Neural cell (in vitro differentiated cells): Measurements from ENCODE around the gene TEX35.

ENCODE experiments used
- EZH2 ChIP-seq: fragments of 200-600, 300-800 bp; shearing (Covaris generic), sonication (generic); IDR thresholded peaks from 2 replicates; pipeline ENCODE4 v1.6.1; 2014; ENCODE audit warnings: antibody characterized with exemption, low read length, borderline replicate concordance, mild to moderate bottlenecking; ENCODE audit not compliant: insufficient read depth, poor library complexity, severe bottlenecking
- MXI1 ChIP-seq: fragments of 450-650 bp; conservative IDR thresholded peaks from 2 replicates; pipeline ENCODE4 v1.6.1; 2014; ENCODE audit warnings: antibody characterized with exemption, mild to moderate bottlenecking; ENCODE audit not compliant: poor library complexity, severe bottlenecking
- TF ChIP-seq, protein P1 (sequence below): fragments of 450-650 bp; IDR thresholded peaks from 2 replicates; pipeline ENCODE4 v1.5.1; 2014; ENCODE audit warnings: antibody characterized with exemption, mild to moderate bottlenecking, moderate library complexity; ENCODE audit not compliant: poor library complexity, severe bottlenecking

DNA sequence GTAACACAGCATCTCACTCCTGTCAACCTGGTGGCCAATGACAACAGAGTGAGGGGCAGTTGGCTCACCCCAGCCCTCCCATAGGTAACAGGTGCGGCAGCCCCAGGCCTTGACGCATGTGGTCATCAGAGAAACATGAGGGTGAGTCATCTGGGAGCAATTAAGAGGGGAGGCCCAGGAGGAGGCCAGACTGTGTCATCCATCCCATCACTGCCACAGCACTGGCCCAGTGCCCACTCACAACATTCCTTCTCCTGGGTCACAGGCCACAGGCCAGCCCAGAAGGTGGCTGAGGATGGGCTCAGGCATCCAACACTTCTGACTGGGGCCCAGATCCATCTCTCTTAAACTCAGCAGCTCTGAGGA is 17.1 kb downstream of the TEX35 start:
- TF ChIP-seq MXI1 (no peak), EZH2 (no peak)
- TF ChIP-seq, protein P1, sequence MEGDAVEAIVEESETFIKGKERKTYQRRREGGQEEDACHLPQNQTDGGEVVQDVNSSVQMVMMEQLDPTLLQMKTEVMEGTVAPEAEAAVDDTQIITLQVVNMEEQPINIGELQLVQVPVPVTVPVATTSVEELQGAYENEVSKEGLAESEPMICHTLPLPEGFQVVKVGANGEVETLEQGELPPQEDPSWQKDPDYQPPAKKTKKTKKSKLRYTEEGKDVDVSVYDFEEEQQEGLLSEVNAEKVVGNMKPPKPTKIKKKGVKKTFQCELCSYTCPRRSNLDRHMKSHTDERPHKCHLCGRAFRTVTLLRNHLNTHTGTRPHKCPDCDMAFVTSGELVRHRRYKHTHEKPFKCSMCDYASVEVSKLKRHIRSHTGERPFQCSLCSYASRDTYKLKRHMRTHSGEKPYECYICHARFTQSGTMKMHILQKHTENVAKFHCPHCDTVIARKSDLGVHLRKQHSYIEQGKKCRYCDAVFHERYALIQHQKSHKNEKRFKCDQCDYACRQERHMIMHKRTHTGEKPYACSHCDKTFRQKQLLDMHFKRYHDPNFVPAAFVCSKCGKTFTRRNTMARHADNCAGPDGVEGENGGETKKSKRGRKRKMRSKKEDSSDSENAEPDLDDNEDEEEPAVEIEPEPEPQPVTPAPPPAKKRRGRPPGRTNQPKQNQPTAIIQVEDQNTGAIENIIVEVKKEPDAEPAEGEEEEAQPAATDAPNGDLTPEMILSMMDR: no peak
